ENCODE results near the gene REXO1.
A peak's percentile ranks its signal among the peaks of the same experiment; 100 is the strongest.
"Not testable (repeated sequence)": the region's sequence is repeated elsewhere in the genome, so short reads cannot be mapped to it uniquely, and the experiment has no call there.

The REXO1 gene

DNA sequence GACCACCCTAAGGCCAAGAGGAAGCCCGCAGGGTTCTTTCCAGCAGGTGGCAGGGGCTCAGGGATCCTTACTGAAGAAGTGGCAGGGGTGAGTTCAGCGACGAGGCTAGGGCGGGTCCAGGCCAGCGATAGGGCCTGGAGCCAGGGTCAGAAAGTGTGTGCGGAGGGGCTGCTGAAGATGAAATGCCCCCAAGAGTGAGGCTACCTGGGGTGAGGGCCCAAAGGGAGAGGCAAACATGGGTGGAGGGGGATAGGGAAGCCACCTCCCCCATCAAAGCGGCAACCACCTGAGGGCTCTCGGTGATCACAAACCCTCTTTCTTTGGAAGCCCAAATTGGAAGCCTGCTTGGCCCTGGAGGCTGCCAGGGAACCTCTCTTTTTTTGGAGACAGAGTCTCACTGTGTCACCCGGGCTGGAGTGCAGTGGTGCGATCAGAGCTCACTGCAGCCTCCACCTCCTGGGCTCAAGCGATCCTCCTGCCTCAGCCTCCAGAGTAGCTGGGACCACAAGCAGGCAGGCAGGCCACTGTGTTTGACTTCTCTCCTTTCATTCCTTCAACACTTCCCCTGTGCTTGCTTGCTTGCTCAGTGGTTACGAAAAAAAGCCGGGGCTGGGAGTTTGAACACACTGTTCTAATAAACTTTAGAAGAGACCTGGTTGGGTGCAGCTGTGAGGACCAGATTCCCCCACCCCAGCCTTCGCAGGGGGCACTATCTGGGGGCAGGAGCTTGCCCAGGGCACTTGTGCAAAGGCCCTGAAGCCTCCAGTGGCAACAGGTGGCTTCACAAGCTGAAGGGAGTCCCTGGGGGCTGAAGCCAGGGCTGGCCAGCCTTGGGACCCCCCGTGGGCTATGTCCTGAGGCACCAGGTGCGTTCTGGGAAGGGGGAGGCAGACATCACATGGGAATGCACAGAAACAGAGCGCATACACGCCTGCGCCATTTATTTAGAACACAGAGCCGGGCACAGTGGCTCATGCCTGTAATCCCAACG, 34.8 kb downstream of the REXO1 start:
- peak; percentile 26 for DNase-seq (ENCODE audit: low spot score)

DNA sequence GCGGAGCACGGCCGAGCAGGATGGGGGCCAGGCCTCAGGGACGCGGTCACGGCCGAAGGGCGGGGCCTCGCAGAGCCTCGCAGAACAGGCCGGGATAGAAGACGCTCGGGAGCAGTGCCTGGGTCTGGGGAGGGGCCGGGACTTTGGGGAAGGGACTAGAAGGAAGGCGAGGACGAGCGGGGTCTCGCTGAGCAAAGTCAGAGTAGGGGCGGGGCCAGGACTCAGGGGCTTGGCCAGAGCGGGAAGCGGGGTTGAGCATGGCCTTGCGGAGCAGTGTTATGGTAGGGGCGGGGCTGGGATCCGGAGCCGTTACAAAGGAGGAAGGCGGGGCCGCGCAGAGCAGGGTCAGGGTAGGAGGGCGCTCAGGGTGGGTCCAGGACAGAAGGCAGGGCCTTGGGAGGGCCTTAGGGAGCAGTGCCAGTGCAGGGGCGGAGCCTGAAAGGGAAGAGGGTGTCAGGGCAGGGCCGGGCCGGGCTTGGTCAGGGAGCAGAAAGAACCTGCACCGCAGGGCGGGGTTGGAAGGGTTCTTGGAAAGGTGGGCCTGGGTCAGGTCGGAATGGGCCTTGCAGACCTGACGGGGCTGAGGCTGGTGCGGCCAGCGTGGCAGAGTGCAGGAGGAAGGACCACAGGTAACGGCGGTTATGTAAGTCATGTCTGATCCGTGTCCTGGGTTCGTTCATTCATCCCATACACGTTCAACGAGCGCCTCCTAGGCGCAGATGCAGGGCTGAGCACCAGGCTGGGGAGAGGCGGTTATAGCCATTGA, 35.7 kb downstream of the REXO1 start:
- peak; percentile 97 for DNase-seq (ENCODE audit: low spot score)

- peak; percentile 77 for DNase-seq (ENCODE audit: low spot score)
Observed at GRCh38 chr19:1811942-1812425, 36.3 kb downstream of the REXO1 start, which contains the start of gene ATP8B3. Gene ATP8B3, minus strand, starts transcription at chr19:1812276. Its CDS starts 540 bp downstream, at chr19:1811736.

DNA sequence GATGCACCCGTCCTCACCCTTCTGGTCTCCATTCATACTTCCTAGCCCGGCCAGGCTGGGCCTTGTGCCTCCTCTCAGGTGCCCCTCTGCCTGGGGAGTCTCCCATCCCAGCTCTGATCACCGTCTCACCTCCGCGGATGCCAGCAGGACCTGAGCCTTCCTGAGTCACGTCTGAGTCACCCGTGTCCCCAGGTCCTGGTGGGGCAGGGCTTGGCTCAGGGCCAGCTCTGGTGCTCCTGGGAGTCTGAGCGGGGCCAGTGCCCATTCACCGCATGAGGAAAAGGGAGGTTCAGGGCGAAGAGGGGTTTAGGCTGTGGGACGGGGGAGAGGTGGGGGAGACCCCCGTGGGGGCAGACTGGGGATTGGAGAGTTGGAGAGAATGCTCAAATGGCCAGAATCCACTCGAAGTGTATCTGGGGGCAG, 36.8 kb downstream of the REXO1 start:
- no peak for DNase-seq (ENCODE audit: low spot score)

- DNase-seq (ENCODE audit: low spot score), result no peak
Observed at GRCh38 chr19:1810439-1811160, 37.7 kb downstream of the REXO1 start.

- no peak for DNase-seq (ENCODE audit: low spot score)
Observed at GRCh38 chr19:1809678-1810077, 38.6 kb downstream of the REXO1 start.

- DNase-seq (ENCODE audit: low spot score), result no peak
Observed at GRCh38 chr19:1808395-1808731, 39.9 kb downstream of the REXO1 start.

DNA sequence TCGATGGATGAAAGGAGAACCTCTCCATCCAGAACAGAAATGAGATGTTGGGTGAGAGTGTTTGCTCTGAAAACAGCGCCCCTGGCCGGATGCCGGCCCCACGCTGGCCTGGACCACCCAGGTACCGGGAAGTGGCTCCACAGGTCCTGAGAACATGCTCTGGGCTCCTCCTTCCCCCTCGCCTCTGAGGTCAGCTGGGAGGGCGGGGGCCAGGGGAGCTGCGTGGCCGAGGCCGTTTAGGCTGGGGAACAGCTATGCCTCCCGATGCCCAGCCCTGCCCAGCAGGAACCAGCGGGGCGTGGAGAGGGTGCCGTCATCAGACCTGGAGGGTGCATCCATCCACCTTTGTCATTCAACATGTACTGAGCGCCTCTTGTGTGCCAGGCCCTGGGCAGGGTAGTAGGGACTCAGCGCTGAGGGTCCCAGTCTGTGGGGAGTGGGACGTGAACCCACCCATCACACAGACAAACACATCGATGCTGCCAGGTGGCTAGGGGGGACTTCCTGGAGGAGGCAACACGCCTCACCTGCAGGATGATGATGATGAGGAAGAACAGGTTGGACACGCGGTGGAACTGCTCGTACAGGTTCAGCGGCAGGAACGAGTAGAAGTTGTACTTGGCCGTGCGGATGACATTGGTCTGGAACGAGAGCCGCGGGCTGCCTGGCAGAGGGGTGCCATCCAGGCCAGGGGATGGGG, 40.4 kb downstream of the REXO1 start:
- no peak for DNase-seq (ENCODE audit: low spot score)

DNA sequence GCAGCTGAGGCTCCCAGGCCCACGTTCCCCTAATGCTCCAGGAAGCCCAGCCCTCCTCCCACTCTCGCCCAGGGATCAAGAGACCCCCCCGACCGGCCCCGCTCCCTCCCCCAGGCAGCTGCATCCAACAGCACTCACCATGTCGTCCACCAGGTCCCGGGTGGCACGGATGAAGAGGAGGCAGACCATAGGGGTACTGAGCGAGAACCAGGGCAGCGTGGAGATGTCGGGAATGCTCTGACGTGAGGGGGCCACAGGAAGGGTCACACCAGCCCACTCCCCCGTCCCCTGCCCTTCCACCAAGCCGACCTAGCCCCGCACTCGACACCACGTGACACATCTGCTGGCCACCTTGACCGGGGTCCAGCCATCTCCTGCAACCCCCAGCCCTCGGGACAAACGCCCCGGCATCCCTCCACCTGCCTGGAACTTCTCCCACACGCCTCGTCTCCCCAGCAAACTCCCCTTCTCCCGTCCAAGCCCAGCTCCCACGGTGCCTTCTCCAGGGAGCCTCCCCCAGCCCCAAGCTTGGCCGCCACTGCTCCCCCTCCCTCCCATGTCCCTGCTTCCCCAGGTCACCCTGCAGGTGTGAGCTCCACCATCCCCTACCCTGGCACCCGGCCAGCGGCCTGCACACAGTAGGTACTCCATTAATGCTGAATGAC, 41.1 kb downstream of the REXO1 start:
- no peak for DNase-seq (ENCODE audit: low spot score)

DNA sequence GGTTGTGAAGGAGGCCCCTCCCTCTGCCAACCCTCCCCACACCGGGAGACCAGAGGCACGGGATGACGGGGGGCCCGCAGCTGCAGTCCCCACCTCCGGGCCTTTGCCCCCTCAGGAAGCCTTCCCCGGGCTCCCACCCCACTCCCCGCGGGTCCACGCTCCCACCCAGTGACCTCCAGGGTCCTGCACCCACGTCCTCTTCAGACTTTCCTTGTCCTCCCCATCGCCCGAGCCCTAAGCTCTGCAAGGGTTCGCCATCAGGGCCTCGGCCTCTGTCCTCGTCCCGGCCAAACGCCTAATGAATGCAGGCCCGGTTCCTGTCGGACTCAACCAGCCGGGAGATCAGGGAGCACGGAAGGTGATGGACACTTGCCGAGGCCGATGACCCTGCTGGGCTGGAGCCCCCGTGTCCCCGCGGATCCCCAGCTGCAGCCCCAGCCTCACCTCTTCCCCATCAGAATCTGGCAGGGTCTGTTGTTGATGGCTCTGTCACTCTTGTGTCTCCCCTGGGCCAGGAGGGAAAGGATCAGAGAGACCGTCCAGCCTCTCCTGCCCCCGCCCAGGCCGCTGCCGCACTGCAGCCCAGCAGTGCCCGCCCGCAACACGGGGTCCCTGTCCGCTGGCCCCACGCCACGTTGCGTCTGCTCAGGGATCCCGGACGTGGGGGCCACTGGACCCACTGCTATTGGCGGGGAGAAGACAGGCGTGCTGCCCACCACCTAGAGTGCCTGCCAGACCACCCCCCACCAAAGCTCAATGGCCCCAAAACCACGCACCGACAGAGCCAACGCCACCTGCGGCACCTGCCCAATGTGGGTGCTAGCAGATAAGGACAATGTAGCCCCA, 41.9 kb downstream of the REXO1 start:
- no peak for DNase-seq (ENCODE audit: low spot score)

DNA sequence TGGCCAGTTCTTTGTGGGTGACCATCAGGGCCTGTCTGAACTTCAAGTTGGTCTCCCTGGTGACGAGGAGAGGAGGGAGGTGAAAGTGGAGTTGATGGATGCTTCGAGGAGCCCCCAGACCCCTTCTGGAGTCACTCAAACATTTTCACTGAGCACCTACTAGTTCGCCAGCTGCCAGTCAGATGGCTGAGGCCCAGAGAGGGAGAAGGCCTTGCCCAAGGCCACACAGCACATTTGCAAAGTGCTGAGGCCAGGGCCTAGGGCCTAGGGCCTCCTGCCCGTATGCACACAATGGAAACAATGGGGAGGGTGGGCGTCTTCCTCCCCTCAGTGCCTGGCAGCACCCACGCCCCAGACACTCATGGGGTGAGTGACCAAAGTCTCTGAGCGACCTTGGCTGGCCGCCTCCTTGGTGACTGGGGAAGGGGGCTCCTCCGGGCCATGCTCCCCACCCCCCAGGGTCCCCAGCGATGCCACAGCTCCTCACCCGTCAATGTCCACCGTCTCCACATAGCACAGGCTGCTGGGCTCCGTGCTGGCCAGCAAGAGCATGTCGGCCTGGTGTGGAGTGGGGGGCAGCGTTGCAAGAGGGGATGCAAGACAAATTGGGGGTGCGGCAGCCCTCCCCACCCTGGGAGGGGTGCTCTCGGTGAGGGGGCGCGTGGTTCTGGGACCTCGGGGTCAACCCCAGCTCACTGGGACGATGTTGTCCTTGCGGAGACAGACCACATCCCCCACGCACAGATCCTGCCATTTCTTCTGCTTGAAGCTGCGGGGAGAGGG, 42.7 kb downstream of the REXO1 start:
- no peak for DNase-seq (ENCODE audit: low spot score)

DNA sequence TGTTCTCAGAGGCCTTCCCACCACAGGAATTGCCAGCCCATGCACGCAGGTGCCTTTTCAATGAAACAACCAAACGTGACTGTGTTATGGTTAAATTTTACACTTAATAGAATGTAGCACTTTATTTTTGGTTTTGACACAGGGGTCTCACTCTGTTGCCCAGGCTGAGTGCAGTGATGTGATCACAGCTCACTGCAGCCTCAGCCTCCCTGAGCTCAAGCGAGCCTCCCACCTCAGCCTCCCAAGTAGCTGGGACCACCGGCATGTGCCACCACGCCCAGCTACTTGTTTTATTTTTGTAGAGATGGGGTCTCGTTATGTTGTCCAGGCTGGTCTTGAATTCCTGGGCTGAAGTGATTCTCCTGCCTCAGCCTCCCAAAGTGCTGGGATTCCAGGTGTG, 43.4 kb downstream of the REXO1 start:
- no peak for DNase-seq (ENCODE audit: low spot score)

- no peak for DNase-seq (ENCODE audit: low spot score)
Observed at GRCh38 chr19:1799695-1800342, 48.5 kb downstream of the REXO1 start.

DNA sequence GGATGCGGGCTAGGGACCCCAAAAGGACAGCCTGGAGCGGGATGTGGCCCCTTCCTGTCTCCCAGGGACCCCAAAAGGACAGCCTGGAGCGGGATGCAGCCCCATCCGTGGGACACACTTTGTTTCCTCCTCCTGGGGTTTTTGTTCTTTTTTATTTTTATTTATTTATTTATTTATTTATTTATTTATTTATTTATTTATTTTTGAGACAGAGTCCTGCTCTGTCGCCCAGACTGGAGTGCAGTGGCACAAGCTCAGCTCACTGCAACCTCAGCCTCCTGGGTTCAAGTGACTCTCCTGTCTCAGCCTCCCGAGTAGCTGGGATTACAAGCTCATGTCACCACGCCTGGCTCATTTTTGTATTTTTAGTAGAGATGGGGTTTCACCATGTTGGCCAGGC, 51.0 kb downstream of the REXO1 start:
- not testable (repeated sequence) for DNase-seq (ENCODE audit: low spot score)

DNA sequence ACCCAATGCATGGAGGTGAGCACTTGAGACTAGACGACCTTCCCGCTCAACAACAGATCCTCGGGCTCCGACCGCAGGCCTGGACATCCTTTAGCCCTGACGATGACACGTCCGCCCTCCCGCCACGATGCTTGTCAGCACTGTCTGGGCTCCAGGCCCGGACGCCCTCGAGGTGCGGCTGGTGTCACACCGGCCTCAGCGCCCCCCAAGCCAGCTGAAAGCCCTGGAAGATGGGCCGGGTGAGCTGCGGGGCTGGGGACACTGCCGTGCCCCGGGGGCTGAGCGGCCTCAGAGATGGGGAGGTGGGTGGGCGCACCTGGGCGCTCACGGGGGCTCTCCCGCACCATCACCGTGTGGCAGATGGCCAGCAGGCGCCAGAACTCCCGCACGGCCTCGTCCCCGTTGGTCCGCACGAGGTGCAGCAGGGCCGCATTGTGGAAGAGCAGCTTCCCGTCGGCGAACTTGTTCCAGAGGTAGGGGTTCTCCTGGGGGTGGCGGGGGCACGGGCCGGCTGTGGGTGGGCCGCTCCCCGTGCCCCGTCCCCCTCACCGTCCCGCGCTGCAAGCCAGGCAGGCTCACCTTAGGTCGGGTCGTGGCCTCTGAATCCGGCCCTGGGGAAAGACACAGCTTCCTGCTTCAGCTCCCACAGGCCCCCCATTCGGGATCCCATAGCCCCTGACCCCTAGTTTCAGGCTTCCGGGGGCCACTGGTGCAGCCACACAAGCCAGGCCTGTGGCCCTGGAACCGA, 51.7 kb downstream of the REXO1 start:
- no peak for DNase-seq (ENCODE audit: low spot score)

DNA sequence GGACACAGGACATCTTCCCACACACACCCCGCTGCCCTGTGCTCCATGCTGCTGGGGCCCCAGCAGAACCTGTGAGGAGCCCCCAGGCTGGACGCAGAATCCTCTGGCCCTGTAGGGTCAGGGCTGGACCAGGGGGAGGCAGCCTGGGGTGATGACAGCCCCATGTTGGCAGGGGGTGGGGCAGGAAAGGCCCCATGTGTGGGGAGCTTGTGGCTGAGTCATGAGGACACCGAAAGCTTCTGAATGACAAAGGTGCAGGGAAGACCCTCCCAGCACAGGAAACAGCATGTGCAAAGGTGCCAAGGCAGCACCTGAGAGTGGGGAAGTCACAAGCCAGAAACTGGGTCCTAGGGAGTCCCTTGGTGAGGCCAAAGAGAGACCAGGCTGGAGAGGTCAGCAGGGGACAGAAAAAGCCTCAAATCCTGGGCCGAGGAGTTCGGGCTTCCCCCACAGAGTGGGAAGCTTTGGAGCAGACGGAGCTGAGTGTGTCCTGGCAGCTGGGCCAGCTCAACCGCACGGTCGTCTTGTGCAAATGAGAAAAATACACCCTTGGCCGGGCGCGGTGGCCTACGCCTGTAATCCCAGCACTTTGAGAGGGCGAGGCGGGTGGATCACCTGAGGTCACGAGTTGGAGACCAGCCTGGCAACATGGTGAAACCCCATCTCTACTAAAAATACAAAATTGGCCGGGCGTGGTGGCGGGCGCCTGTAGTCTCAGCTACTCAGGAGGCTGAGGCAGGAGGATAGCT, 53.7 kb downstream of the REXO1 start:
- DNase-seq (ENCODE audit: low spot score), result no peak

- no peak for DNase-seq (ENCODE audit: low spot score)
Observed at GRCh38 chr19:1791879-1792278, 56.4 kb downstream of the REXO1 start.
